Hepatocyte (in vitro differentiated cells): ENCODE data around the gene PRKAR2A.
"Not testable (repeated sequence)": the region's sequence is repeated elsewhere in the genome, so short reads cannot be mapped to it uniquely, and the experiment has no call there.

Source experiments
- EZH2 ChIP-seq: fragments of 200-600 bp; sonication (generic); IDR thresholded peaks from 2 replicates; pipeline ENCODE4 v1.6.1; 2016; ENCODE audit warnings: antibody characterized with exemption, mild to moderate bottlenecking, borderline replicate concordance
- EZH2phosphoT487 ChIP-seq: fragments of 200-600 bp; sonication (generic); IDR thresholded peaks from one replicate; pipeline ENCODE4 v1.6.1; 2018; ENCODE audit warnings: antibody characterized with exemption, mild to moderate bottlenecking, low read depth, moderate library complexity; ENCODE audit not compliant: unreplicated experiment, severe bottlenecking
- TF ChIP-seq, protein P1 (sequence below): fragments of 200-600 bp; sonication (generic); IDR thresholded peaks from 2 replicates; pipeline ENCODE4 v1.5.1; 2016; ENCODE audit warnings: antibody characterized with exemption, mild to moderate bottlenecking; ENCODE audit not compliant: poor library complexity

DNA sequence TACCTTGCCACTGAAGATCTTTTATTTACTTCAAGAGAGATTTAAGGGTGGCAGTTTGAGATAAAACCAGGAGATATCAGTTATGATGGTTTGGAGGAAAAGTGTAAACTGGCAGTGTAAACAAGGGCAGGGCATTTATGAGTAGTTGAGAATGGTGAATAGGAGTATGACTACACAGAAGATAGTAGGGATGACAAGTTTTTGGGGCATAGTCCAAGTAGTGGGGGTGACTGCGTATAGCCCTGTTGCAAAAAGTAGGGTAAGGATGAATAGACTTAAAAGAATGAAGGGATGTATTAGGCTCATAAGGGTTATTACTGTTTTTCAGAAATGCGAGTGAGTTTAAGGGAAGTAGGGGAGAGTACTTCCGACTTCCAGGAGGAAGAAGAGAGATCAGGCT lies 124.4 kb downstream of the PRKAR2A start:
- TF ChIP-seq, protein P1, sequence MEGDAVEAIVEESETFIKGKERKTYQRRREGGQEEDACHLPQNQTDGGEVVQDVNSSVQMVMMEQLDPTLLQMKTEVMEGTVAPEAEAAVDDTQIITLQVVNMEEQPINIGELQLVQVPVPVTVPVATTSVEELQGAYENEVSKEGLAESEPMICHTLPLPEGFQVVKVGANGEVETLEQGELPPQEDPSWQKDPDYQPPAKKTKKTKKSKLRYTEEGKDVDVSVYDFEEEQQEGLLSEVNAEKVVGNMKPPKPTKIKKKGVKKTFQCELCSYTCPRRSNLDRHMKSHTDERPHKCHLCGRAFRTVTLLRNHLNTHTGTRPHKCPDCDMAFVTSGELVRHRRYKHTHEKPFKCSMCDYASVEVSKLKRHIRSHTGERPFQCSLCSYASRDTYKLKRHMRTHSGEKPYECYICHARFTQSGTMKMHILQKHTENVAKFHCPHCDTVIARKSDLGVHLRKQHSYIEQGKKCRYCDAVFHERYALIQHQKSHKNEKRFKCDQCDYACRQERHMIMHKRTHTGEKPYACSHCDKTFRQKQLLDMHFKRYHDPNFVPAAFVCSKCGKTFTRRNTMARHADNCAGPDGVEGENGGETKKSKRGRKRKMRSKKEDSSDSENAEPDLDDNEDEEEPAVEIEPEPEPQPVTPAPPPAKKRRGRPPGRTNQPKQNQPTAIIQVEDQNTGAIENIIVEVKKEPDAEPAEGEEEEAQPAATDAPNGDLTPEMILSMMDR = not testable (repeated sequence)
- TF ChIP-seq EZH2, EZH2phosphoT487: not testable (repeated sequence)
